Astrocyte of the spinal cord (primary cell): ENCODE data around the gene HKDC1.

Source experiments
- DNase-seq: peaks from one replicate; pipeline ENCODE4 v3.0.0; 2011; ENCODE audit warnings: low read depth, low spot score
- H3K4me3 ChIP-seq: 2 replicates; pipeline ENCODE4 v1.5.1; 2011; ENCODE audit warnings: low read depth, mild to moderate bottlenecking, low read length, moderate library complexity
- in situ Hi-C: cut with HindIII; loops from 2 replicates; pipeline ENCODE4 v1.10.0; 2017; ENCODE audit warnings: low sequenced_read_pairs
- TF ChIP-seq, protein P1 (sequence below): IDR thresholded peaks from 2 replicates; pipeline ENCODE4 v1.5.1; 2012; ENCODE audit warnings: low read depth, mild to moderate bottlenecking, low read length, inconsistent platforms

HKDC1 gene

DNA sequence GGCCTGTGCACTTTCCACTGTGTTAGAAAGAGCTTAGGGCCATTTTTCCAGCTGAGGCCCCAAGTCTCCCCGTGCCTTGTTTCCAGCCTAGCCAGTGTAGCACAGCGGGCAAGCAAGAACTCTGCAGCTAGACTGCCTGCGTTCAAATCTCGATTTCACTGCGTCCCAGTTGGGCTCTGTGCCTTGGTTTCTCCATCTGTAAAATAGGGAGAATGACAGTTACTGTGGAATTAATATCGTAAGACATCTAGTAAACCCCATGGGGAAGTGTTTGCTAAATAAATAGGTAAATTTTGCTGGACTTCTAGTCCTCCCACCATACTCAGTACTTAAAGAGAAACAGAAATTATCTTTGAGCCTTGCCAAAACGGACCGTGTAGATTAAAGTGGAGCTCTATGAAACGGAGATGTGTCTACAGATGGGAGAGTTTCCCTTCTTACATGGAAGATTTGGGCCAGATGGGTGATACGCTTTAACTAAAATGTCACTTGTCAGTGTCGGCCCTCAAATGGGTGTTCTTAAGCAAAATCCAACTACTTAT lies 3.5 kb upstream of the HKDC1 start:
- in situ Hi-C loops: no loop called here
- H3K4me3 ChIP-seq: no peak overlapping the region
- TF ChIP-seq, protein P1, sequence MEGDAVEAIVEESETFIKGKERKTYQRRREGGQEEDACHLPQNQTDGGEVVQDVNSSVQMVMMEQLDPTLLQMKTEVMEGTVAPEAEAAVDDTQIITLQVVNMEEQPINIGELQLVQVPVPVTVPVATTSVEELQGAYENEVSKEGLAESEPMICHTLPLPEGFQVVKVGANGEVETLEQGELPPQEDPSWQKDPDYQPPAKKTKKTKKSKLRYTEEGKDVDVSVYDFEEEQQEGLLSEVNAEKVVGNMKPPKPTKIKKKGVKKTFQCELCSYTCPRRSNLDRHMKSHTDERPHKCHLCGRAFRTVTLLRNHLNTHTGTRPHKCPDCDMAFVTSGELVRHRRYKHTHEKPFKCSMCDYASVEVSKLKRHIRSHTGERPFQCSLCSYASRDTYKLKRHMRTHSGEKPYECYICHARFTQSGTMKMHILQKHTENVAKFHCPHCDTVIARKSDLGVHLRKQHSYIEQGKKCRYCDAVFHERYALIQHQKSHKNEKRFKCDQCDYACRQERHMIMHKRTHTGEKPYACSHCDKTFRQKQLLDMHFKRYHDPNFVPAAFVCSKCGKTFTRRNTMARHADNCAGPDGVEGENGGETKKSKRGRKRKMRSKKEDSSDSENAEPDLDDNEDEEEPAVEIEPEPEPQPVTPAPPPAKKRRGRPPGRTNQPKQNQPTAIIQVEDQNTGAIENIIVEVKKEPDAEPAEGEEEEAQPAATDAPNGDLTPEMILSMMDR: no peak
- DNase-seq: no peak

GRCh38 chr10:69217119-69217754 lies 2.9 kb upstream of the HKDC1 start:
- DNase-seq: peak; percentile 77
- TF ChIP-seq, protein P1: no peak
- no peak overlapping the region for H3K4me3 ChIP-seq
- in situ Hi-C loops: no loop called here

- in situ Hi-C loops: no loop called here
- no peak overlapping the region for H3K4me3 ChIP-seq
- TF ChIP-seq, protein P1: no peak
- no peak for DNase-seq
Observed at GRCh38 chr10:69218831-69219230, 1.3 kb upstream of the HKDC1 start.

- TF ChIP-seq, protein P1: no peak
- no peak overlapping the region for H3K4me3 ChIP-seq
- DNase-seq: no peak
- in situ Hi-C loops: no loop called here
Observed at GRCh38 chr10:69220507-69220906, 375 bp downstream of the HKDC1 start.

DNA sequence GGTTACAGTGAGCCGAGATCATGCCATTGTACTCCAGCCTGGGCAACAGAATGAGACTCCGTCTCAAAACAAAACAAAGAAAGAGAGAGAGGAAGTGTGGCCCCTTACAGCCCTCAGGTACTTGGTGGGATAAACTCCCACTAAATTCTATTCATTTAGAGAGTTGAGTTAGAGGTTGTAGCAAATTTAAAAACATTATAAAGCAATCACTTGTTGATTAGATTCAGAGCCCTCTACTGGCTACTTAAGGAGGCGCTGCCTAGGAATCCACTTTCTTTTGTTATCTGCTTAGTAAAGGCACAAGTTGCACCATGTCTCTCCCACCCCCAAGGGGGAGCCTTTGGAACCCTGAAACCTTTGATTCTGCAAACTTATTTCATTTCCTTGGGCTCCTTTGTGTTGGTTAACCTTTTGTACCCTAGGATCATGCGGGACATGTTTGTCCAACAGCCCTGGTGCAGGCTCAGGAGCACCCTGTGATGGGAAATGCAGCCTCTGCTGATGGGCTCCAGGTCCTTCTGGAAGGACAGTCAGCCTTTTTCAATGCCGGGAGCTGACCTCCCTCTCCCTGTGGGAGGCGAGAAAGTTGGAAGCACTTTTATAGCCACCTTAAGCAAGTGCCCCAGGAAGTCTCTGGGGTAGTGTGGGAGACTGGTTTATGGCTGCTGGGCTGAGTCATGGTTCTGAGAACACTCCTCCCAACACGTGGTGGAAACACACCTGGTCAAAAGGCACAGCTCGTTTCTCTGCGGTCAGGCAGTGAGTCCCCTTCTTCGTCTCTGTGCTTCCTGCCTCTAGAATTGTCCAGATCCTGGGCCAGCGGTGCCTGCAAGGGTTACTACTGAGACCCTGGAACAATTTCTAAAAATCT lies 2.3 kb downstream of the HKDC1 start:
- in situ Hi-C loops: no loop called here
- DNase-seq: peak; percentile 87
- H3K4me3 ChIP-seq: no peak overlapping the region
- TF ChIP-seq, protein P1: peak; percentile 74

DNA sequence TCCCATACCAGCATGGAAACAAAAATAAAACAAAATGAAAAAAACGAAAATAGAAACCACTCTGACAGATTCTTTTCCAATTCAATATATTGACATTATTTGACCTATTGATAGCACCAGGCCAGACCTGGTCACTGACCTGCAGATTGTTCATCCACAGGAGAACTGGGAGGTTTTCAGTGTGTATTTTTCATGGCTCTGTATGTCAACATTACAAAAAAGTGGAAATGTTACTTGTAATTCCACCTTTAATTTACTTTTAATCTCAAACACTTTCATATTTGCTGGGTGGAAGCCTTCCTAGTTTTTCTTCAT lies 2.9 kb downstream of the HKDC1 start:
- in situ Hi-C loops: no loop called here
- DNase-seq: no peak
- TF ChIP-seq, protein P1: no peak
- no peak overlapping the region for H3K4me3 ChIP-seq
